ENCODE data around the gene CHCHD1. TPM values are rescaled to one million over a fixed set of nuclear protein-coding genes. Genes with fewer than 3 reads are reported as not detected.
"Not testable (repeated sequence)": the region's sequence is repeated elsewhere in the genome, so short reads cannot be mapped to it uniquely, and the experiment has no call there.

The CHCHD1 gene
- total RNA-seq, 1 donor from 2014 or later: 13.1 TPM

- DNase-seq (ENCODE audit: low read depth): no peak
Observed at GRCh38 chr10:73768881-73769280, 13.0 kb upstream of the CHCHD1 start.

- DNase-seq (ENCODE audit: low read depth): no peak
Observed at GRCh38 chr10:73769396-73769795, 12.5 kb upstream of the CHCHD1 start.

DNA sequence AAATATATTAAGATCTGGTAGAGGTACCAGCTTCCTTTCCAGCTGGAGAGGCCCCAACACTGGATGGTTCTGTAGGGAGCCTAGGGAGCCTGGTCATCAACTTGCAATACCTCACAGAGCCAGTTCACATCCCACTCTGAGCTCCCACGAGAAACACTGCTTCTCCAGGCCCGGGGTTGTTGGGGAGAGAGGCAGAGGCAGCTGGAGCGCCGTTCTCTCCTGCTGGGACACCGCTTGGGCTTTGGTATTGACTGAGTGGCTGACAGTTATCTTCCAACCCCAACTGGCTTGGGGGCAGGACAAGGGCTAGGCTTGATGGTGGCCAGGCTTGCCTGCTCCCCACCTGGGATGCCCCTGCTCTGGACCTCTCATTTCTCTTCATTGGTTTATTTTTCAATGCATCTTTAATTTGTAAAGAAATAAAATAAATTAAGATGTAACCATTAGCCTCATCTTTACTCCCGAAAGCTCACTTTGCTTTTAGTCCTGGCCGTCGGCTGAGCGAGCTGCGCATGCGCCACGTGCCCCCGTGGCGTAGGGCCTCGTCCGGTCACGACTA, 10.0 kb upstream of the CHCHD1 start:
- peak; percentile 44 for DNase-seq (ENCODE audit: low read depth)

DNA sequence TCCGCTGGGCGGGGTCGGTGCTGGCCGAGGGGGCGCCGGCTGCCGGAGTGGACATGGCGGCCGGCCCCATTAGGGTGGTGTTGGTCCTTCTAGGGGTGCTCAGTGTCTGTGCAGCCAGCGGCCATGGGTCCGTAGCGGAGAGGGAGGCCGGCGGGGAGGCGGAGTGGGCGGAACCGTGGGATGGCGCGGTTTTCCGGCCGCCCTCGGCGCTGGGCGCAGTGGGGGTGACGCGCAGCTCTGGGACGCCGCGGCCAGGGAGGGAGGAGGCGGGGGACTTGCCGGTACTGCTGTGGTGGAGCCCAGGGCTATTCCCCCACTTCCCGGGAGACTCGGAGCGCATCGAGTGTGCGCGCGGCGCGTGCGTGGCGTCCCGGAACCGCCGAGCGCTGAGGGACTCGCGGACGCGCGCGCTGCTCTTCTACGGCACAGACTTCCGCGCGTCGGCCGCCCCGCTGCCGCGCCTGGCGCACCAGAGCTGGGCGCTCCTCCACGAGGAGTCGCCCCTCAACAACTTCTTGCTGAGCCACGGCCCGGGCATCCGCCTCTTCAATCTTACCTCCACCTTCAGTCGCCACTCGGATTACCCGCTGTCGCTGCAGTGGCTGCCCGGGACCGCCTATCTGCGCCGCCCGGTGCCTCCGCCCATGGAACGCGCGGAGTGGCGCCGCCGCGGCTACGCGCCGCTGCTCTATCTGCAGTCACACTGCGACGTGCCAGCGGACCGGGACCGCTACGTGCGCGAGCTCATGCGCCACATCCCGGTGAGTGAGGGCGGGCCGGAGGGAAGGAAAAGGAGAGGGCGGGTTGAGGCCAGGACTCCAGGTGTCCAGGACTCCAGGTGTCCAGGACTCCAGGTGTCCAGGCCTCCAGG, 9.3 kb upstream of the CHCHD1 start:
- peak; percentile 39 for DNase-seq (ENCODE audit: low read depth)

GRCh38 chr10:73773152-73773879, 8.5 kb upstream of the CHCHD1 start:
- no peak for DNase-seq (ENCODE audit: low read depth)

DNA sequence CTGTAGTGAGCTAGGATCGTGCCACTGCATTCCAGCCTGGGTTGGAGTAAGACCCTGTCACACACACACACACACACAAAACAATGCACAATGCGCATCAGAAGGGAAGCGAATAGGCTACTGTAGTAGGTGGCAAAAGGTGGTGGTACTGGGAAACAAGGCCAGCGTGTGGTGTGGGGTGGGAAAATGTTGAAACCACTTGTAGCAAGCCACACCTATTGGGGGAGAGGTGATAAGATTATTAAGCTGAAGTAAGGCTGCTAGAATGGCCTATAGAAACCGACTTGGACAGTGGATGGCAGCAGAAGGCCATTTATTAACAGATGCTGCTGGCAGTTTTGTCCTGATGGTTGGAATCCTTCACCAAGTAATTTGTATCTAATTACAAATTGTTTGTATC, 7.2 kb upstream of the CHCHD1 start:
- DNase-seq (ENCODE audit: low read depth): peak; percentile 45

DNA sequence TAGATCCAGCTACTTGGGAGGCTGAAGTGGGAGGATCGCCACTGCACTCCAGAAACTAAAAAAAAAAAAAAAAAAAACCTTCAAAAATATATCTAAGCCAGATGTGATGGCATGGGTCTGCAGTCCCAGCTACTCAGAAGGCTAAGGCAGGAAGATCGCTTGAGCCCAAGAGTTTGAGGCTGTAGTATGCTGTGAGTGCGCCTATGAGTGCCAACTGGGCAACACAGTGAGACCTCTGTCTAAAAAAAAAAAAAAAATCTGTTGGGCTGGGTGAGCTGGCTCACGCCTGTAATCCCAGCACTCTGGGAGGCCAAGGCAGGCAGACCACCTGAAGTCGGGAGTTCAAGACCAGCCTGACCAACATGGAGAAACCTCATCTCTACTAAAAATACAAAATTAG, 2.8 kb upstream of the CHCHD1 start:
- no peak for DNase-seq (ENCODE audit: low read depth)

- no peak for DNase-seq (ENCODE audit: low read depth)
Observed at GRCh38 chr10:73779539-73780197, 2.2 kb upstream of the CHCHD1 start.

GRCh38 chr10:73780301-73780700, 1.5 kb upstream of the CHCHD1 start:
- DNase-seq (ENCODE audit: low read depth): no peak

DNA sequence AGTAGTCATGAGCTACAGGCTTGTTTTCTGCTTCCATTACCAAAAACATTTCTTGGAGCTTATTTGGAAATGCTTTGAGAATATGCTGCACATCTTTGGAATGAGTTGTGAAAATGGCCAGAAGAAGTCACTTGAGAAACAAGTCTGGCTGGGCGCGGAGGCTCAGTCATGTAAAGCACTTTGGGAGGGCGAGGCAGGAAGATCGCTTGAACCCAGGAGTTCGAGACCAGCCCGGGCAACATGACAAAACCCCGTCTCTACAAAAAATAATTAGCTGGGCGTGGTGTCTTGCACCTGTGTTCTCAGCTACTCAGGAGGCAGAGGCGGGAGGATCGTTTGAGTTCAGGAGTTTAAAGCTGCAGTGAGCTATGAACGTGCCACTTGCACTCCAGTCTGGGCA, 882 bp upstream of the CHCHD1 start:
- no peak for DNase-seq (ENCODE audit: low read depth)

DNA sequence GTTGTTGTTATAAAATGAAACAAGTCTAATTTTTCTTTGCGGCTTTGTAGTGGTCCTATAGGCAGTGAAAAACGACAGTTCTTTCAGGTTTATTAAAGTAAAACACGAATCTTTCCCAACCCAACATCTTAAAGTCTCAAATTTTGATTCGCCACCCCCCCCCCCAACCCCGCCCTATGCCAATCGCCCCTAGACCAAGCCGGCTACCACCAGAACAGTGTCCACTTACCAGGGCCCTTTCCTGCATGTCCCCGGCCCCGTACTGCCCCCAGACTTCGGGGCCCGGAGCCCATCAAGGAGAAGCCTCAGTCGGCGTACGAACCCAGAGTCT, 335 bp upstream of the CHCHD1 start:
- no peak for DNase-seq (ENCODE audit: low read depth)

- DNase-seq (ENCODE audit: low read depth): no peak
Observed at GRCh38 chr10:73782749-73783085, 869 bp downstream of the CHCHD1 start.

DNA sequence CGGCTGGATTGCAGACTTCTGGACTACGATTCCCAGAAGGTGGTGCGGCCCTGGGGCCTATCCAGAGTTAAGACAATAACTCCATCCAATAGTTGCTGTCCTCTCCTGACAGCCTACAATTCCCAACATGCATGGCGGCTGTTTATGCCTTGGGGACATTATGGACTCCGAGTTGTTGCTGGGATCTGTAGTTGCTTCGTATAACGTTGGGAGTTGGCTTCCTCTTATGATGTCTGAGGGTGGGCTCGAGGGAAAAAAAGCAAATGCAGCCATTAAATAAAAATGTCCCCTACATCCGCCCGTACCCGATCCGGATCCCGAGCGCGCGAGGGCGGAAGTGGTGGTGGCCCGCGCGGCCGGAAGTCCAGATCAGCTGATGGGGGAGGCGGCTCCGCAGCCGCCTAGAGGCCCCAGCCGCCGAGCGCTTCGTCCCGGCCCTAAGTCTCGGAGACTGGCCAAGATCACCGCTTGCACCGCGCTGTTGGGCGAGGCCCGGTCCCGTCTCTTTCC, 3.4 kb downstream of the CHCHD1 start, which contains the start of gene ZSWIM8:
Gene ZSWIM8, plus strand, starts transcription at position 396 of the 510 bp plus-strand sequence. CDS start 273 bp downstream, outside the sequence.
- peak; percentile 95 for DNase-seq (ENCODE audit: low read depth)

- peak; percentile 55 for DNase-seq (ENCODE audit: low read depth)
Observed at GRCh38 chr10:73785721-73786511, 4.1 kb downstream of the CHCHD1 start.

- no peak for DNase-seq (ENCODE audit: low read depth)
Observed at GRCh38 chr10:73786512-73786885, 4.7 kb downstream of the CHCHD1 start.

DNA sequence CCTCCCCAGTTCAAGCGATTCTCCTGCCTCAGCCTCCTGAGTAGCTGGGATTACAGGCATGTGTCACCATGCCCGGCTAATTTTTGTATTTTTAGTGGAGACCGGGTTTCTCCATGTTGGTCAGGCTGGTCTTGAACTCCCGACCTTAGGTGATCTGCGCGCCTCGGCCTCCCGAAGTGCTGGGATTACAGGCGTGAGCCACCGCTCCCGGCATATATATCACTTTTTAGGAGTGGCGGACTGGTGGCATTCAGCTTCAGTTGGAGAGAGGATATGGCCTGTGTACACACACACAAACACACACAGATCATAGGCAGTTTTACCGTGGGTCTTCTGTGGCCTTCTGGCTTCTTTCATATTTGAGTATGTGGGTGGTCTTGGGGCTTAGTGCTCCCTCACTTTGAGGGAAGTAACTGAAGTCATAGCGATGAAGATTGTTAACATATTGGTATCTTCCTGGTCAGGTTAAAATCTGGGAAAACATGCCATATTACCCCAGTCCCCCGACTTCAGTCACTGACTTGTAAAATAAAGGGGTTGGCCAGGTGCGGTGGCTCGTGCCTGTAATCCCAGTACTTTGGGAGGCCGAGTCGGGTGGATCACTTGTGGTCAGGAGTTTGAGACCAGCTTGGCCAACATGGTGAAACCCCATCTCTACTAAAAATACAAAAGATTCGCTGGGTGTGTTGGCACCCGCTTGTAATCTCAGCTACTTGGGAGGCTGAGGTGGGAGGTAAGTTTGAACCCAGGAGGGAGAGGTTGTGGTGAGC, 5.4 kb downstream of the CHCHD1 start:
- not testable (repeated sequence) for DNase-seq (ENCODE audit: low read depth)

DNA sequence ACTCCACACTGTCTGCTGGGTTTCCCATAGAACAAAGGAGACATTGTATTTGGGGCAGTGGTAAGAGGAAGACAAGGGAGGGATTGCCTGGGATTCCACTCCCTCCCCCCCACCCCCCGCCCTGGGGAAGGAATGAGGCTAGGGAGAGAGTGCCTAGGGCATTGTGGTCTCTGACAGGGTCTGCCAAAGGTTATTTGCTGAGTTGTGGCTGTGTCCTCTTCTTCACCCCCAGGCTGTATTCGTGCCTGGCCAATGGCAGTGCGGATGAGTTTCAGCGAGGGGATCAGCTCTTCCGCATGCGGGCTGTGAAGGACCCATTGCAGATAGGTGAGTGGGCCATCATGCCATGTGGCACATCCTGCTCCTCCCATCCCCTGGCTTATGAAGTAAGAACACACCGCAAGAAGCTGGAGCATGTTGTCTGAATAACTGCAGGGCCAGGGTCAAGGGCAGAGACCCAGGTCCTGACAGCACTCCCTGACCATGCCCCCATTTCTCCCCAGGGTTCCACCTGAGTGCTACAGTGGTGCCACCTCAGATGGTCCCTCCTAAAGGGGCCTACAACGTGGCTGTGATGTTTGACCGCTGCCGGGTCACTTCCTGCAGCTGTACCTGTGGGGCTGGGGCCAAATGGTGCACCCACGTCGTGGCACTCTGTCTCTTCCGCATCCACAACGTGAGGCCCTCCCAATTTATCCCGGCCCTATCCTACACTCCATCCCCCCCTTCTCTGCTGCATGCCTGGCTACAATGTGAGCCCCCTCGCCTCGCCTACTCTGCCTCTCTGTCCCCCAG, 7.2 kb downstream of the CHCHD1 start:
- DNase-seq (ENCODE audit: low read depth): no peak

- no peak for DNase-seq (ENCODE audit: low read depth)
Observed at GRCh38 chr10:73789659-73790055, 7.8 kb downstream of the CHCHD1 start.

GRCh38 chr10:73790886-73791625, 9.2 kb downstream of the CHCHD1 start:
- DNase-seq (ENCODE audit: low read depth): no peak

Measured in renal cortical epithelial cell (primary cell).